ENCODE results near the gene REV3L. TPM values are rescaled to one million over a fixed set of nuclear protein-coding genes. Genes with fewer than 3 reads are reported as not detected.

The REV3L gene
- total RNA-seq, 2 experiments from 2014 or later = 20.1 to 27.6 TPM

DNA sequence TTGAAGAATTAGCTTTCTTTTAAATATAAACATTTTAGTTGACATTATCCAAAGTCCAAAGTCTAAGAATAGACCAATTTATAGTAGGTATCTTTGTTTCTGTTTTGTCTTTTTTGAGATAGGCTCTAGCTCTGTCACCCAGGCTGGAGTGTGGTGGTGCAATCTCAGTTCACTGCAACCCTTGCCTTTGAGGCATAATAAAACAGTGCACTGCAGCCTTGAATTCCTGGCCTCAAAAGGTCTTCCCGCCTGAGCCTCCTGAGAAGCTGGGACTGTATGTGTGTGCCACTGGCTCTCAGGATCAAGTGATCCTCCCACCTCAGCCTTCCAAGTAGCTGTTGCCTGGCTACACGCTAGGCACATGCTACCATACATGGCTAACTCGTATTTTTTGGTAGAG is 135.4 kb downstream of the REV3L start:
- TF ChIP-seq, protein P1, sequence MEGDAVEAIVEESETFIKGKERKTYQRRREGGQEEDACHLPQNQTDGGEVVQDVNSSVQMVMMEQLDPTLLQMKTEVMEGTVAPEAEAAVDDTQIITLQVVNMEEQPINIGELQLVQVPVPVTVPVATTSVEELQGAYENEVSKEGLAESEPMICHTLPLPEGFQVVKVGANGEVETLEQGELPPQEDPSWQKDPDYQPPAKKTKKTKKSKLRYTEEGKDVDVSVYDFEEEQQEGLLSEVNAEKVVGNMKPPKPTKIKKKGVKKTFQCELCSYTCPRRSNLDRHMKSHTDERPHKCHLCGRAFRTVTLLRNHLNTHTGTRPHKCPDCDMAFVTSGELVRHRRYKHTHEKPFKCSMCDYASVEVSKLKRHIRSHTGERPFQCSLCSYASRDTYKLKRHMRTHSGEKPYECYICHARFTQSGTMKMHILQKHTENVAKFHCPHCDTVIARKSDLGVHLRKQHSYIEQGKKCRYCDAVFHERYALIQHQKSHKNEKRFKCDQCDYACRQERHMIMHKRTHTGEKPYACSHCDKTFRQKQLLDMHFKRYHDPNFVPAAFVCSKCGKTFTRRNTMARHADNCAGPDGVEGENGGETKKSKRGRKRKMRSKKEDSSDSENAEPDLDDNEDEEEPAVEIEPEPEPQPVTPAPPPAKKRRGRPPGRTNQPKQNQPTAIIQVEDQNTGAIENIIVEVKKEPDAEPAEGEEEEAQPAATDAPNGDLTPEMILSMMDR (IDR thresholded peaks at IDR 0.05) = no peak
- ChIA-PET CTCF (no interaction called here), POLR2A (no interaction called here)
- Mint-ChIP-seq H3K4me1 (ENCODE audit: low read depth) (peaks cover 3% of the 10 kb centered on the region), H3K27ac (no peak overlapping the region), H3K36me3 (ENCODE audit: low read depth) (peaks cover 13% of the 10 kb centered on the region), H3K9me3 (no peaks in the 10 kb centered on the region), H3K4me3 (no peak overlapping the region), H3K27me3 (no peaks in the 10 kb centered on the region)
- DNase-seq (no peak), ATAC-seq (no peak)
- intact Hi-C loops (cut with micrococcal nuclease) = no loop called here

DNA sequence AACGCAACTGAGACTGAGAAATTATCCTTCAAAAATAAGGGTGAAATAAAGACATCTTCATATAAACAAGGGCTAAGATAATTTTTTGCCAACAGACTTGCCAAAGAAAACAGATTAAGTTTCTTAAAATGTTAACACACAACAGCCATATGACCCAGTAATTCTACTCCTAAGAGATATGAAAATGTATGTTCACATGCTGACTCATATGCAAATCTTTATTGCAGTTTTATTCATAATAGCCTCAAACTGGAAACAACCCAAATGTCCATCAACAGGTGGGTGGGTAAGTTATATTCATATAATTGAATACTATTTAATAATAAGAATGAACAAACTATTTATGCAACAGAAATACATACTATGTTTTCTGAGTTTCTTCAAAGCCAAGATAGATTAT is 140.1 kb downstream of the REV3L start:
- ChIA-PET POLR2A (no interaction called here), CTCF (no interaction called here)
- Mint-ChIP-seq H3K27me3 (no peaks in the 10 kb centered on the region), H3K27ac (peak overlapping the region; percentile 71), H3K36me3 (ENCODE audit: low read depth) (peaks cover 19% of the 10 kb centered on the region), H3K4me3 (no peak overlapping the region), H3K9me3 (no peaks in the 10 kb centered on the region), H3K4me1 (ENCODE audit: low read depth) (peaks cover 17% of the 10 kb centered on the region)
- intact Hi-C loops (cut with micrococcal nuclease) = no loop called here
- TF ChIP-seq, protein P1 (IDR thresholded peaks at IDR 0.05) = no peak
- no peak for ATAC-seq
- no peak for DNase-seq

DNA sequence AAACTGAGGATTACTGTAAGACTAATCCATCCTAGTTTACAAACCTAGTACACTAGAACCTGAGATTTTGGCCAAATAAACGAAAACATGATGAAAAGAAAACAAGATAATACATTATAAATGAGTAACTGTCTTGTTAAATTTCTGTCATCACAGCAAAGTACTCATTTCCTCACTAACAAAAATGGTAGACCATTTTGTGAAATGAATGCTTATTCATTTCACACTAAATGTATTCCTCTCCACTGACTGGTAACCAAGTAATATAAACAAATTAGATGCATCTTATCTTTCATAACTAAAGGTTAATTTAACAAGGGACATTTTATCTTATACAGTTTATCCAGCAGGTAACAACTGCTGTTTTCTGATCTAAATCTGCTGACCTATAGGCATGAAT is 143.7 kb downstream of the REV3L start:
- ChIA-PET CTCF (no interaction called here), POLR2A (no interaction called here)
- ATAC-seq (peak; percentile 55), DNase-seq (no peak)
- H3K27me3 Mint-ChIP-seq = no peaks in the 10 kb centered on the region
- intact Hi-C loops (cut with micrococcal nuclease) = no loop called here
- H3K9me3 Mint-ChIP-seq = no peaks in the 10 kb centered on the region
- H3K4me1 Mint-ChIP-seq (ENCODE audit: low read depth) = peaks cover 18% of the 10 kb centered on the region
- peak overlapping the region; percentile 38 for H3K27ac Mint-ChIP-seq
- TF ChIP-seq, protein P1 (IDR thresholded peaks at IDR 0.05) = no peak
- H3K36me3 Mint-ChIP-seq (ENCODE audit: low read depth) = peaks cover 20% of the 10 kb centered on the region
- no peak overlapping the region for H3K4me3 Mint-ChIP-seq

DNA sequence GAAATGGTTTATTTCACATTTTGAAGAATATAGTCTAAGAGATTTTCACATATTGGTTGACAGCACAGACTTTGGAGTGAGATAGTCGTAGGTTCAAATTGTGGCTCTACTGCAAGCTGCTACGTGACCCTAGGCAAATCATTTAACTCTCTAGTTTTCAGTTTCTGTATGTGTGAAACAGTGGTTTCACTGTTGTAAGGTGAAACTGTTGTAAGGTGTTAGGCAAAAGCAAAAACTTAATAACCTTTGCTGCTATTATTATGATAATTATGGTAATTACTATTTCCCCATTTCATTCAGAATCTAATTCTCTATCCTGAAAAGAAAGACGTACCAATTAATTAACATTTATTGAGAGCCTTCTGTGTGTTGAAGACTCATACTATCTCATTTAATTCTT is 144.2 kb downstream of the REV3L start:
- intact Hi-C loops (cut with micrococcal nuclease) = no loop called here
- POLR2A ChIA-PET = no interaction called here
- CTCF ChIA-PET = no interaction called here
- peaks cover 20% of the 10 kb centered on the region for H3K36me3 Mint-ChIP-seq (ENCODE audit: low read depth)
- H3K27ac Mint-ChIP-seq = peak overlapping the region; percentile 30
- H3K4me3 Mint-ChIP-seq = no peak overlapping the region
- peak; percentile 93 for ATAC-seq
- TF ChIP-seq, protein P1 (IDR thresholded peaks at IDR 0.05) = no peak
- no peaks in the 10 kb centered on the region for H3K9me3 Mint-ChIP-seq
- no peaks in the 10 kb centered on the region for H3K27me3 Mint-ChIP-seq
- DNase-seq = no peak
- peaks cover 18% of the 10 kb centered on the region for H3K4me1 Mint-ChIP-seq (ENCODE audit: low read depth)

DNA sequence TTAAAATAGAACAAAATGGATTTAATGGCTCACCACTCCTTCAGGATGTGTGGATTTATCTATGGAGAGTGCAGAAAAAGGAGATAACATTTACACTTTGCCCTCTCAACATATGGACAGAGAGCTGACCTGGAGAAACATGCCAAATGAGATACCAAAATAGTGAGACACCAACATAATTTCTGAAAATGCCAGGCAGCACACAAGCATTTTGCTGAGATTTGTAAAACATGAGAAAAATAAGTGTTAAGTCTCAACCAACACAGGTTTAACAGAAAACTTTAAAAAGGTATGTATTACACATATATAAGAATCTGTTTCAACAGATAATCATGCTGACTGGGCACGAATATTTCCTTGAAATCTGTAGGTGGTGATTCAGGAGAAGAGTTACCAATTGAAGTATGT is 145.2 kb downstream of the REV3L start:
- no peak overlapping the region for H3K4me3 Mint-ChIP-seq
- peaks cover 18% of the 10 kb centered on the region for H3K4me1 Mint-ChIP-seq (ENCODE audit: low read depth)
- CTCF ChIA-PET = interaction anchor here (1.1 kb wide), 1 partner anchor 79 kb away, joined by 3 read pairs; a partner anchor contains a TSS
- no peaks in the 10 kb centered on the region for H3K9me3 Mint-ChIP-seq
- H3K36me3 Mint-ChIP-seq (ENCODE audit: low read depth) = peaks cover 23% of the 10 kb centered on the region
- intact Hi-C loops (cut with micrococcal nuclease) = no loop called here
- no peak overlapping the region for H3K27ac Mint-ChIP-seq
- no peak for ATAC-seq
- no peaks in the 10 kb centered on the region for H3K27me3 Mint-ChIP-seq
- TF ChIP-seq, protein P1 (IDR thresholded peaks at IDR 0.05) = no peak
- DNase-seq = no peak
- POLR2A ChIA-PET = no interaction called here

Measured in activated CD8-positive, alpha-beta T cell treated with anti-CD3 and anti-CD28 coated beads for 36 hours (primary cell).